ENCODE measurements around the gene PHF20. TPM values are rescaled to one million over a fixed set of nuclear protein-coding genes. Genes with fewer than 3 reads are reported as not detected.

Gene PHF20
- total and polyA plus RNA-seq, 2 of the 13 experiments (the other 11 are each of a cell fraction or from before 2014, with no cell fraction given): 22.8 to 34.1 TPM

- TF ChIP-seq NAIF1 (CRISPR knock-in tag; IDR thresholded peaks at IDR 0.05; ENCODE audit: borderline replicate concordance): no peak; the same call in 1 of the 2 replicates
- no peak for TF ChIP-seq RXRB (CRISPR knock-in tag; IDR thresholded peaks at IDR 0.05; ENCODE audit: borderline replicate concordance)
- TF ChIP-seq ZNF550 (CRISPR knock-in tag; IDR thresholded peaks at IDR 0.05; ENCODE audit: borderline replicate concordance): no peak
- TF ChIP-seq ZSCAN20 (CRISPR knock-in tag; IDR thresholded peaks at IDR 0.05; ENCODE audit: borderline replicate concordance): no peak
- TF ChIP-seq IRX3 (CRISPR knock-in tag; IDR thresholded peaks at IDR 0.05; ENCODE audit: borderline replicate concordance, low read depth): 0 out of 2 replicates have a peak, but pooled peaks have one; percentile 4
- no peak for TF ChIP-seq CHCHD3 (CRISPR knock-in tag; IDR thresholded peaks at IDR 0.05)
- 0 out of 2 replicates have a peak, but pooled peaks have one; percentile 24 for TF ChIP-seq MED13 (CRISPR knock-in tag; IDR thresholded peaks at IDR 0.05)
- 0 out of 2 replicates have a peak, but pooled peaks have one; percentile 67 for TF ChIP-seq STAT6 (CRISPR knock-in tag; IDR thresholded peaks at IDR 0.05; ENCODE audit: borderline replicate concordance)
- TF ChIP-seq ARID5B (CRISPR knock-in tag; IDR thresholded peaks at IDR 0.05): no peak
- no peak for TF ChIP-seq MTF2 (CRISPR knock-in tag; IDR thresholded peaks at IDR 0.05; ENCODE audit: borderline replicate concordance)
- TF ChIP-seq SRF (IDR thresholded peaks at IDR 0.05; ENCODE audit: low read depth, low read length): no peak
- TF ChIP-seq HOXA5 (CRISPR knock-in tag; IDR thresholded peaks at IDR 0.05): no peak
- no peak; the same call in 1 of the 2 replicates for TF ChIP-seq JDP2 (CRISPR knock-in tag; IDR thresholded peaks at IDR 0.05; ENCODE audit: borderline replicate concordance)
- no peak; the same call in 1 of the 2 replicates for TF ChIP-seq MYPOP (CRISPR knock-in tag; IDR thresholded peaks at IDR 0.05)
- no peak for TF ChIP-seq REXO4 (CRISPR knock-in tag; IDR thresholded peaks at IDR 0.05; ENCODE audit: borderline replicate concordance)
- TF ChIP-seq ATF4 (CRISPR knock-in tag; IDR thresholded peaks at IDR 0.05): peak in 1 of 2 experiments; percentile 66; a peak in 3 of 4 replicates
- peak; percentile 13; the same call in 1 of the 2 replicates for TF ChIP-seq ZNF354B (CRISPR knock-in tag; IDR thresholded peaks at IDR 0.05)
- TF ChIP-seq MEIS2 (CRISPR knock-in tag; IDR thresholded peaks at IDR 0.05): no peak
- TF ChIP-seq ZNF331 (CRISPR knock-in tag; IDR thresholded peaks at IDR 0.05): 0 out of 2 replicates have a peak, but pooled peaks have one; percentile 24
- TF ChIP-seq ZNF251 (CRISPR knock-in tag; IDR thresholded peaks at IDR 0.05): no peak
- no peak for TF ChIP-seq XRCC5 (optimal IDR thresholded peaks at IDR 0.05; ENCODE audit: low read length)
Observed at GRCh38 chr20:35742741-35743523, 28.9 kb upstream of the PHF20 start (continued).
